ENCODE measurements around the gene GALNT2.
A peak's percentile ranks its signal among the peaks of the same experiment; 100 is the strongest.

The GALNT2 gene

GRCh38 chr1:230139741-230140140 is 72.7 kb downstream of the GALNT2 start:
- Histone ChIP-seq H3K9ac (ENCODE audit: low read length) (no peak overlapping the region), H3K27ac (ENCODE audit: low read length) (no peak overlapping the region), H3K4me3 (ENCODE audit: low read length) (no peak overlapping the region), H3K9me2 (replicated peaks; ENCODE audit: insufficient read depth, low read length) (no peaks in the 10 kb centered on the region), H3K9me3 (replicated peaks; ENCODE audit: insufficient read depth, low read length) (no peaks in the 10 kb centered on the region), H4K20me1 (ENCODE audit: insufficient read depth, low read length) (no peaks in the 10 kb centered on the region), H2AFZ (ENCODE audit: low read length) (no peak overlapping the region), H3F3A (ENCODE audit: insufficient read depth, low read length) (peaks cover 10% of the 10 kb centered on the region; the same call in 1 of the 2 replicates), H3K36me3 (replicated peaks; ENCODE audit: insufficient read depth, low read length) (no peaks in the 10 kb centered on the region), H3K4me2 (ENCODE audit: low read depth, low read length) (no peak overlapping the region), H3K27me3 (replicated peaks; ENCODE audit: insufficient read depth, low read length) (no peaks in the 10 kb centered on the region), H3K79me2 (ENCODE audit: low read length) (peaks cover 100% of the 10 kb centered on the region), H3K4me1 (ENCODE audit: low read length) (peaks cover 27% of the 10 kb centered on the region)
- TF ChIP-seq EZH2 (optimal IDR thresholded peaks at IDR 0.05; ENCODE audit: low read depth, low read length) (no peak), CTCF (IDR thresholded peaks at IDR 0.05; ENCODE audit: low read length) (no peak), EZH2phosphoT487 (IDR thresholded peaks at IDR 0.05; ENCODE audit: low read length) (no peak)
- DNase-seq: no peak

- Histone ChIP-seq H2AFZ (ENCODE audit: low read length) (no peak overlapping the region), H4K20me1 (ENCODE audit: insufficient read depth, low read length) (no peaks in the 10 kb centered on the region), H3F3A (ENCODE audit: insufficient read depth, low read length) (peaks cover 13% of the 10 kb centered on the region), H3K9me3 (replicated peaks; ENCODE audit: insufficient read depth, low read length) (no peaks in the 10 kb centered on the region), H3K9ac (ENCODE audit: low read length) (no peak overlapping the region), H3K36me3 (replicated peaks; ENCODE audit: insufficient read depth, low read length) (no peaks in the 10 kb centered on the region), H3K9me2 (replicated peaks; ENCODE audit: insufficient read depth, low read length) (no peaks in the 10 kb centered on the region), H3K4me1 (ENCODE audit: low read length) (peaks cover 33% of the 10 kb centered on the region), H3K4me2 (ENCODE audit: low read depth, low read length) (peak overlapping the region; percentile 32; the same call in 1 of the 2 replicates), H3K4me3 (ENCODE audit: low read length) (no peak overlapping the region), H3K27me3 (replicated peaks; ENCODE audit: insufficient read depth, low read length) (no peaks in the 10 kb centered on the region), H3K79me2 (ENCODE audit: low read length) (peaks cover 100% of the 10 kb centered on the region), H3K27ac (ENCODE audit: low read length) (peak overlapping the region; percentile 22; the same call in 1 of the 2 replicates)
- DNase-seq: no peak
- no peak for TF ChIP-seq EZH2 (optimal IDR thresholded peaks at IDR 0.05; ENCODE audit: low read depth, low read length)
- TF ChIP-seq CTCF (IDR thresholded peaks at IDR 0.05; ENCODE audit: low read length): no peak
- no peak for TF ChIP-seq EZH2phosphoT487 (IDR thresholded peaks at IDR 0.05; ENCODE audit: low read length)
Measured at GRCh38 chr1:230140221-230141020, 73.4 kb downstream of the GALNT2 start.

GRCh38 chr1:230141021-230141648 is 74.1 kb downstream of the GALNT2 start:
- peak overlapping the region; percentile 32; the same call in 1 of the 2 replicates for H3K4me2 ChIP-seq (ENCODE audit: low read depth, low read length)
- H4K20me1 ChIP-seq (ENCODE audit: insufficient read depth, low read length): no peaks in the 10 kb centered on the region
- no peak overlapping the region for H3K4me3 ChIP-seq (ENCODE audit: low read length)
- H3K4me1 ChIP-seq (ENCODE audit: low read length): peaks cover 39% of the 10 kb centered on the region
- no peaks in the 10 kb centered on the region for H3K9me2 ChIP-seq (replicated peaks; ENCODE audit: insufficient read depth, low read length)
- H3K27me3 ChIP-seq (replicated peaks; ENCODE audit: insufficient read depth, low read length): no peaks in the 10 kb centered on the region
- H3F3A ChIP-seq (ENCODE audit: insufficient read depth, low read length): peaks cover 20% of the 10 kb centered on the region
- H3K9me3 ChIP-seq (replicated peaks; ENCODE audit: insufficient read depth, low read length): no peaks in the 10 kb centered on the region
- H3K36me3 ChIP-seq (replicated peaks; ENCODE audit: insufficient read depth, low read length): no peaks in the 10 kb centered on the region
- TF ChIP-seq EZH2 (optimal IDR thresholded peaks at IDR 0.05; ENCODE audit: low read depth, low read length) (no peak), EZH2phosphoT487 (IDR thresholded peaks at IDR 0.05; ENCODE audit: low read length) (no peak), CTCF (IDR thresholded peaks at IDR 0.05; ENCODE audit: low read length) (no peak)
- DNase-seq: peak; percentile 62
- H3K9ac ChIP-seq (ENCODE audit: low read length): no peak overlapping the region
- H3K27ac ChIP-seq (ENCODE audit: low read length): peak overlapping the region; percentile 22; the same call in 1 of the 2 replicates
- H3K79me2 ChIP-seq (ENCODE audit: low read length): peaks cover 100% of the 10 kb centered on the region
- no peak overlapping the region for H2AFZ ChIP-seq (ENCODE audit: low read length)

Data from MM.1S (cell line).